Dendritic cell treated with granulocyte-macrophage colony-stimulating factor and Interleukin-4, amounts not matched to agents 40 ng/mL and 50 ng/mL, for 4 days (primary cell): ENCODE measurements around the gene PARVA.

Experiments
- H3K27ac Mint-ChIP-seq: one replicate; pipeline ENCODE4 v1.8.0; 2022; ENCODE audit warnings: mild to moderate bottlenecking, mixed read lengths
- H3K27me3 Mint-ChIP-seq: one replicate; pipeline ENCODE4 v1.8.0; 2022; ENCODE audit warnings: mild to moderate bottlenecking, mixed read lengths
- H3K36me3 Mint-ChIP-seq: one replicate; pipeline ENCODE4 v1.8.0; 2022; ENCODE audit warnings: low read depth, mixed read lengths
- H3K4me1 Mint-ChIP-seq: one replicate; pipeline ENCODE4 v1.8.0; 2022; ENCODE audit warnings: low read depth, mixed read lengths
- H3K4me3 Mint-ChIP-seq: one replicate; pipeline ENCODE4 v1.8.0; 2022; ENCODE audit warnings: mild to moderate bottlenecking, moderate library complexity, mixed read lengths
- H3K9me3 Mint-ChIP-seq: one replicate; pipeline ENCODE4 v1.8.0; 2022; ENCODE audit warnings: mixed read lengths
- intact Hi-C: fragments of 100-400 bp; cut with micrococcal nuclease; formaldehyde crosslinking; loops from one replicate; pipeline ENCODE4 v1.15.0; 2022

Gene PARVA

GRCh38 chr11:12441231-12441861 lies 64.0 kb downstream of the PARVA start:
- H3K27ac Mint-ChIP-seq: no peak overlapping the region
- H3K36me3 Mint-ChIP-seq: no peaks in the 10 kb centered on the region
- H3K27me3 Mint-ChIP-seq: no peaks in the 10 kb centered on the region
- intact Hi-C loops: no loop called here
- peaks cover 5% of the 10 kb centered on the region for H3K4me1 Mint-ChIP-seq
- no peak overlapping the region for H3K4me3 Mint-ChIP-seq
- H3K9me3 Mint-ChIP-seq: no peaks in the 10 kb centered on the region

GRCh38 chr11:12444601-12445000 lies 67.2 kb downstream of the PARVA start:
- H3K27ac Mint-ChIP-seq: no peak overlapping the region
- H3K4me1 Mint-ChIP-seq: peaks cover 4% of the 10 kb centered on the region
- H3K36me3 Mint-ChIP-seq: no peaks in the 10 kb centered on the region
- no peaks in the 10 kb centered on the region for H3K9me3 Mint-ChIP-seq
- no peaks in the 10 kb centered on the region for H3K27me3 Mint-ChIP-seq
- intact Hi-C loops: no loop called here
- H3K4me3 Mint-ChIP-seq: no peak overlapping the region

DNA sequence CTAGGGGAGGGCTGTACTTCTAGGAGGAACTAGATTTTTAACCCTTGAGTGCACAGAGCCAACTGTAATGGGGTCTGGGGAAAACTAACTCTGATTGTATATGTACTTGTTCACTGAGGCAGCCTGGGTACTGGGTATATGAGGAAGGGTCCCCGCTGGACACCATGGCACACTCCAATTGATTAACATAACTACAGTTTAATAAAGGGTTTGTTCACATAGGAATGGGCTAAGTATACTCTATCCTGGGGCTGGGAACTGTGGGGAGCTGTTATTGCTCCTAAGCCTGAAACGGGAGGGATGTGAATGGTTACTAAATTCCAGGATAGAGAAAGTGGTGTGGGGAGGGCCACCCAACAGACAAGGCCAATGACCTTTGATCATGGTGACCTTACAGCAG lies 67.6 kb downstream of the PARVA start:
- H3K9me3 Mint-ChIP-seq: no peaks in the 10 kb centered on the region
- H3K4me3 Mint-ChIP-seq: no peak overlapping the region
- H3K36me3 Mint-ChIP-seq: no peaks in the 10 kb centered on the region
- intact Hi-C loops: no loop called here
- H3K27ac Mint-ChIP-seq: no peak overlapping the region
- H3K4me1 Mint-ChIP-seq: no peaks in the 10 kb centered on the region
- H3K27me3 Mint-ChIP-seq: no peaks in the 10 kb centered on the region

DNA sequence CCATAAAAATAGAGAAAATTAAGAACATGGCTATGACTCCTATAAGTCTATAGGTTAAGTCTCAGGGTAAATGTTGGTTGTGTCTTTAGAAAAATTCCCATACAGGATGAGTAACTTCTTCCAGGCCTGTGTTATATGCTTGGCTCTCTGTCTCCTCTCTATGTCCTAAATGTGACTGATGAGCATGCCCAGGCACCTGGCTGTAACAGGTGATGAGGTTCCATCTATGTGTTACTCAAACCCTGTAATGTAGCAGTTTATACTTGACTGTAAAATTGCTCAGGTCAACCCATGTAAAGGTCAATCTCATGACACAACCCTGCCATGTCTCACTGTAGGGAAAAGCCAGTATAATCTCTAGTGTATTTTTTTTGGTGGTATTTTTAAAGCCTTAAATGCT lies 69.5 kb downstream of the PARVA start:
- intact Hi-C loops: no loop called here
- H3K4me1 Mint-ChIP-seq: no peaks in the 10 kb centered on the region

GRCh38 chr11:12448131-12448939 lies 71.0 kb downstream of the PARVA start:
- Mint-ChIP-seq H3K36me3 (no peaks in the 10 kb centered on the region), H3K4me1 (no peaks in the 10 kb centered on the region), H3K4me3 (no peak overlapping the region), H3K27me3 (peaks cover 3% of the 10 kb centered on the region), H3K9me3 (no peaks in the 10 kb centered on the region), H3K27ac (no peak overlapping the region)
- intact Hi-C loops: no loop called here

More for the DNA sequence above, 69.5 kb downstream of the PARVA start:
- H3K27ac Mint-ChIP-seq: no peak overlapping the region
- H3K27me3 Mint-ChIP-seq: peaks cover 3% of the 10 kb centered on the region
- no peaks in the 10 kb centered on the region for H3K9me3 Mint-ChIP-seq
- no peaks in the 10 kb centered on the region for H3K36me3 Mint-ChIP-seq
- H3K4me3 Mint-ChIP-seq: no peak overlapping the region

DNA sequence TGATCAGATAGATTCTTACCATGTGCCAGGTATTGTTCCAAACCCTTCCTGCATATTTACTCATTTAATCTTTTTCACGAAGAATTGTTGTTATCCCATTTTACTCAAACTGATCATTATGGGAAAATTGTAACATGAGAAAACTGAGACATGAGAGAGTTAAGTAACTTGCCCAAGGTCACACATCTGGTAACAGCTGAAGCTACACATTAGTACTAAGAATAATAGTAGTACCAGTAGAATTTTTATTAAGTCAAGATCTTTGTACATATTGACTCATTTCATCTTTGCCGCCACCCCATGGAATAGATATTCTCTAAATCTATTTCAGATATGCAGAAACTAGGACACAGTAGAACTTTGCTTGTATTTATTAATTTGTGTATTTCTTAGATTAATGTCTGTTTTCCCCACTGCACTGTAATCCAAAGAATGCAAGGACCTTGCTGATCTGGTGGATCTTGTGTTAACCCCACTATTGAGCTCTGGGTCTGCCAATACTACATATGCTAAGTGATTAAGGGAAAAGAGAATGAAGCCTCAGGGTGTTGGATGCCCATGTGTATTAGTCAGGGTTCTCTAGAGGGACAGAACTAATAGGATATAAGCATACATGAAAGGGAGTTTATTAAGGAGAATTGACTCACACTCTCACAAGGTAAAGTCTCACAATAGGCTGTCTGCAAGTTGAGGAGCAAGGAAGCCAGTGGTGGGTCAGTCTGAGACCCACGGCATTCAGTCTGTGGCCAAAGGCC lies 72.8 kb downstream of the PARVA start:
- Mint-ChIP-seq H3K36me3 (no peaks in the 10 kb centered on the region), H3K27ac (no peak overlapping the region), H3K4me1 (no peaks in the 10 kb centered on the region), H3K9me3 (no peaks in the 10 kb centered on the region), H3K4me3 (no peak overlapping the region), H3K27me3 (peaks cover 3% of the 10 kb centered on the region)
- intact Hi-C loops: no loop called here

DNA sequence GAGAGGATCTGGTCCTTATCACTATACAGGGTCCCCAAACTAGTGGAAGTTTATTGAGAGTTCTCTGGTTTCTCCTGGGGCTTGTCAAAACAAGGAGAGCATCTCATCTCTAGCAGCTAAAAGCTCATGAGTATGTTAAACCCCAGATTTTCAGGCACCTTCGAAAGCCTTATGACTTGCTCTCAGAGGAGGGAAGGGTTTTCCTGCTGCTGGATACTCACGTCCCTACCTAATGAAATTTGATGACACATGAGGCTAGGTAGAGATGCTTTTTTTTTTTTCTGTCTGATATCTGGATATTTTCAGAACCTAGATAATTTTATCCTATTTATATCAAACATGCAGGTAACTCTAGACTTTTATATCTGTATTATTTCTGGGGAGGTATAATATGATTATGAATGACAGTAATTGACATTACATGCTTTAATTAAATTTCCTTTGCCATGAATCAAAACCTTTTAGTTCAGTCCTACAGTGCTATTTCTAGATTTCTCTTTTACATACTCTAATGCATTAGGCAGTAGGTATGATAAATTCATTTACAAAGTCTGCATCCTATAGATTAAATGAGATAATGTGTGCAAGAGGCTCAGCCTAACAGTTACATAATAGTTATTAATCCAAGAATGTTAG lies 73.9 kb downstream of the PARVA start:
- peaks cover 6% of the 10 kb centered on the region for H3K27me3 Mint-ChIP-seq

DNA sequence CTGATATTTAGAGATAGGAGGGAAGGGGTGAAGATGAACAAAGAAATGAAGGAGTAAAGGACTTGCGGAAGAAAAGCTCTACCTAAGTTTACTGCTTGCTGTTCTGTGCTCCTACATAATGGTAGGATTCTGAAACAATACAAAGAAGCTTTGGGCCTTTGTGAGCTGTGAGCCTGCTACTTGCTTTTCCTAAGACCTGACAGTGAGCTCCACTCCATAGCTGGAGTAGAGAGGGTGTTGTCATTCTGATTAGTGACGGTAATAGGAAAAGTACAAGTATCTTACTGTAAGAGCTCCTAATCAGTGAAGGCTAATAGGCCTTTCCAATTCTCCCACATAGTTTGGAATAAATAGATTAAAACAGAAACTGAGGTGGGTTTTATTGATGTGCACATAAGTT lies 75.9 kb downstream of the PARVA start:
- Mint-ChIP-seq H3K36me3 (no peaks in the 10 kb centered on the region), H3K9me3 (no peaks in the 10 kb centered on the region), H3K27ac (no peak overlapping the region), H3K27me3 (peaks cover 6% of the 10 kb centered on the region), H3K4me1 (no peaks in the 10 kb centered on the region), H3K4me3 (no peak overlapping the region)
- intact Hi-C loops: no loop called here

More for the DNA sequence above, 73.9 kb downstream of the PARVA start:
- Mint-ChIP-seq H3K4me3 (no peak overlapping the region), H3K4me1 (no peaks in the 10 kb centered on the region), H3K36me3 (no peaks in the 10 kb centered on the region), H3K9me3 (no peaks in the 10 kb centered on the region), H3K27ac (no peak overlapping the region)
- intact Hi-C loops: no loop called here

DNA sequence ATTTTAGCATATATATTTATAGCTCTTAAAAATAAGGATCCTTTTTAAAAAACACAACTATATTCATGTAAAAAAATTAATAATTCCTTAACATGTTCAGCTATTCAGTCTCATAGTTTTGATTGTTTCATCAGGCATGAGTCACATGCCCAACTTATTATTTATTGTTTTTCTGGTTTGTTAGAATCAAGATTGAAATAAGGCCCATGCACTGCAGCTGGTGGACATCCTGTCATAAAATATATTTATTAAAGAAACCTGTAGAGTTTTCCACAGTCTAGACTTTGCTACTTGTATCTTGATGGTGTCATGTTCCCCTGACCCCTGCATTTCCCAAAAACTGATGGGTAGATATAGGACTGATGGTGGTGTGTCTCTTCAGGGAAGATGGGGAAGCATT lies 77.4 kb downstream of the PARVA start:
- Mint-ChIP-seq H3K9me3 (no peaks in the 10 kb centered on the region), H3K27ac (no peak overlapping the region), H3K4me1 (no peaks in the 10 kb centered on the region), H3K27me3 (peaks cover 6% of the 10 kb centered on the region), H3K4me3 (no peak overlapping the region), H3K36me3 (no peaks in the 10 kb centered on the region)
- intact Hi-C loops: no loop called here

DNA sequence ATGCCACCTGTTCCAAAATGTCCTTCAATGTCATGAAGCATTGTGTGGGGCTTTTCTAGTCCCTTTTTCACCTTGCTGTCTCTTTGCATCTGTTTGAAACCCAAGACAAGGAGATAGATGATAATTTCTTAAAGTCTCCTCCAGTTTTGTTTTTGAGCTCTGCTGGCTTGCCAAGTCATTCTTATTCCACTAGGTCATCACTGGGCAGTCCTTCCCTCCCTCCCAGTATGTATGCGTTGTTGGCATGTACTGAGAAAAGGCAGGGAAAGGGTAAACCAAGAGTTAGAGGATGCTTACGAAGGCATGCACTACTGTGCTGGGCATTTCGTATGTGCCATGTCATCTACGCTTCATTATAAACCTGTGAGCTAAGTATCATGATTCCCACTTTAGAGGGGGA lies 78.6 kb downstream of the PARVA start:
- Mint-ChIP-seq H3K27ac (no peak overlapping the region), H3K4me1 (no peaks in the 10 kb centered on the region), H3K27me3 (peaks cover 3% of the 10 kb centered on the region), H3K4me3 (no peak overlapping the region), H3K36me3 (no peaks in the 10 kb centered on the region), H3K9me3 (no peaks in the 10 kb centered on the region)
- intact Hi-C loops: no loop called here

GRCh38 chr11:12456651-12457579 lies 79.5 kb downstream of the PARVA start:
- intact Hi-C loops: no loop called here
- Mint-ChIP-seq H3K4me3 (no peak overlapping the region), H3K27ac (no peak overlapping the region), H3K27me3 (peaks cover 3% of the 10 kb centered on the region), H3K4me1 (no peaks in the 10 kb centered on the region), H3K9me3 (no peaks in the 10 kb centered on the region), H3K36me3 (no peaks in the 10 kb centered on the region)

DNA sequence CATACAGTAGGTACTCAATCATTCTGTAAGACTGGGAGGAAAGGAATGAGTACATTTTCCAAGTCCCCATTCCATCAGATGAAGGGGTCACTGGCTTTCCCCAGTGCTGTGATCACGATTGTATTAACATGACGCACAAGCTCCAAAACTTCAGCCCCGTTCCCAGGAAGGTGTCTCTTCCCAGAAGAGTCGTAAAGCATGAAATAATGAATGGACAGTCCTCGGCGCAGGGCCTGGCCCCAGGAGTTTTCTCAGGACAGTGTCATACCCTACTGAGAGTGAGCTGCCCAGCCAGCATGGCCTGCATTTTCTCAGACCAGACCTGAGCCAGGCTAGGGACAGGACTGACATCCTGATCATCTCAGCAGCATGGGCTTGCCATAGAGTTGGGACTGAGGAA lies 80.7 kb downstream of the PARVA start:
- H3K4me3 Mint-ChIP-seq: no peak overlapping the region
- H3K4me1 Mint-ChIP-seq: no peaks in the 10 kb centered on the region
- H3K27me3 Mint-ChIP-seq: peaks cover 3% of the 10 kb centered on the region
- intact Hi-C loops: no loop called here
- no peaks in the 10 kb centered on the region for H3K36me3 Mint-ChIP-seq
- no peaks in the 10 kb centered on the region for H3K9me3 Mint-ChIP-seq
- no peak overlapping the region for H3K27ac Mint-ChIP-seq

GRCh38 chr11:12459374-12459773 lies 82.0 kb downstream of the PARVA start:
- intact Hi-C loops: no loop called here
- Mint-ChIP-seq H3K36me3 (no peaks in the 10 kb centered on the region), H3K27me3 (peaks cover 3% of the 10 kb centered on the region), H3K4me1 (no peaks in the 10 kb centered on the region), H3K27ac (no peak overlapping the region), H3K9me3 (peaks cover 6% of the 10 kb centered on the region), H3K4me3 (no peak overlapping the region)
